Adrenal gland (tissue), 5 donors: ENCODE data around the gene MACROD2.

ENCODE experiments used
- POLR2A ChIP-seq, 2 donors: fragments of 450-650 bp; IDR thresholded peaks; one replicate each; pipeline ENCODE4 v1.6.1; 2017; ENCODE audit warnings: antibody characterized with exemption in 2 of 2, mild to moderate bottlenecking in 2 of 2, moderate library complexity in 1 of 2
- TF ChIP-seq, protein P1 (sequence below), 6 experiments: fragments of 450-650 bp in 4 of 6; fragments of 200-600 bp in 2 of 6; sonication (generic) in 1 of 6; IDR thresholded peaks; 1 replicate in 5 of 6; 2 replicates in 1 of 6; pipeline versions ENCODE4 v1.5.1 to v1.8.0; 2016 to 2021; ENCODE audit warnings: antibody characterized with exemption in 6 of 6, mild to moderate bottlenecking in 2 of 6, moderate library complexity in 1 of 6
- donor health status: DM: no; HTN: no; CAD: no.

DNA sequence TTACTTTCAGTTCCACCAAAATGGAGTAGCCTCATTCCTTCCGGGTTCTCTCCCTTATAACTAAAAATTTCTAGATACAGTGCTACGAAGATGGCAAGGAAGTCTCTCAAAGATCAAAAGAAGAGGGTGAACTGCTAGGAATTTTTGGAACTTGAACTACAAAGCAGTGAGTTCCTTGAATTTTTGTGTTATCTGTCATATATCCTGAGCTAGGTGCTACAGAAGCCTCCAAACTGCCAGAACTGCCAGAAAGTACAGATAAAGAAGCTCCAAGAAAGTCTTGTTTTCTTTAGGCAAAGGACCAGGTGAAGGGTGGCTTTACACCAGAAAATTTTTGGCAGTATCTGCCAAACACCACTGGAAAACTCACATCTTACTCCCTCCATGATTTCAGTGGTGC is 560.9 kb downstream of the MACROD2 start:
- TF ChIP-seq, protein P1, sequence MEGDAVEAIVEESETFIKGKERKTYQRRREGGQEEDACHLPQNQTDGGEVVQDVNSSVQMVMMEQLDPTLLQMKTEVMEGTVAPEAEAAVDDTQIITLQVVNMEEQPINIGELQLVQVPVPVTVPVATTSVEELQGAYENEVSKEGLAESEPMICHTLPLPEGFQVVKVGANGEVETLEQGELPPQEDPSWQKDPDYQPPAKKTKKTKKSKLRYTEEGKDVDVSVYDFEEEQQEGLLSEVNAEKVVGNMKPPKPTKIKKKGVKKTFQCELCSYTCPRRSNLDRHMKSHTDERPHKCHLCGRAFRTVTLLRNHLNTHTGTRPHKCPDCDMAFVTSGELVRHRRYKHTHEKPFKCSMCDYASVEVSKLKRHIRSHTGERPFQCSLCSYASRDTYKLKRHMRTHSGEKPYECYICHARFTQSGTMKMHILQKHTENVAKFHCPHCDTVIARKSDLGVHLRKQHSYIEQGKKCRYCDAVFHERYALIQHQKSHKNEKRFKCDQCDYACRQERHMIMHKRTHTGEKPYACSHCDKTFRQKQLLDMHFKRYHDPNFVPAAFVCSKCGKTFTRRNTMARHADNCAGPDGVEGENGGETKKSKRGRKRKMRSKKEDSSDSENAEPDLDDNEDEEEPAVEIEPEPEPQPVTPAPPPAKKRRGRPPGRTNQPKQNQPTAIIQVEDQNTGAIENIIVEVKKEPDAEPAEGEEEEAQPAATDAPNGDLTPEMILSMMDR (IDR thresholded peaks at IDR 0.05): no peak
- no peak for TF ChIP-seq POLR2A (IDR thresholded peaks at IDR 0.05)
